Ishikawa (cell line): Measurements from ENCODE around the gene SPAG9.

Source experiments
- CEBPB ChIP-seq: IDR thresholded peaks from 2 replicates; pipeline ENCODE4 v1.6.1; 2012
- CREB1 ChIP-seq: IDR thresholded peaks from 2 replicates; pipeline ENCODE4 v1.6.1; 2012; ENCODE audit warnings: low read depth
- EP300 ChIP-seq: IDR thresholded peaks from 2 replicates; pipeline ENCODE4 v1.6.1; 2012; ENCODE audit warnings: borderline replicate concordance
- FOXM1 ChIP-seq: IDR thresholded peaks from 2 replicates; pipeline ENCODE4 v1.6.1; 2012; ENCODE audit warnings: low read depth, borderline replicate concordance
- MAX ChIP-seq: IDR thresholded peaks from 2 replicates; pipeline ENCODE4 v1.6.1; 2012
- NFIC ChIP-seq: IDR thresholded peaks from 2 replicates; pipeline ENCODE4 v1.6.1; 2012
- RAD21 ChIP-seq: IDR thresholded peaks from 2 replicates; pipeline ENCODE4 v1.6.1; 2012; ENCODE audit warnings: low read depth
- TAF1 ChIP-seq: IDR thresholded peaks from 2 replicates; pipeline ENCODE4 v1.6.1; 2012; ENCODE audit warnings: low read depth, mild to moderate bottlenecking
- TCF12 ChIP-seq: IDR thresholded peaks from 2 replicates; pipeline ENCODE4 v1.6.1; 2012; ENCODE audit warnings: low read depth
- TEAD4 ChIP-seq: IDR thresholded peaks from 2 replicates; pipeline ENCODE4 v1.6.1; 2012
- USF1 ChIP-seq: IDR thresholded peaks from 2 replicates; pipeline ENCODE4 v1.6.1; 2012
- YY1 ChIP-seq: IDR thresholded peaks from 2 replicates; pipeline ENCODE4 v1.6.1; 2012; ENCODE audit warnings: low read depth
- TF ChIP-seq, protein P1 (sequence below): IDR thresholded peaks from 2 replicates; pipeline ENCODE4 v1.6.1; 2012; ENCODE audit warnings: low read depth, mild to moderate bottlenecking

DNA sequence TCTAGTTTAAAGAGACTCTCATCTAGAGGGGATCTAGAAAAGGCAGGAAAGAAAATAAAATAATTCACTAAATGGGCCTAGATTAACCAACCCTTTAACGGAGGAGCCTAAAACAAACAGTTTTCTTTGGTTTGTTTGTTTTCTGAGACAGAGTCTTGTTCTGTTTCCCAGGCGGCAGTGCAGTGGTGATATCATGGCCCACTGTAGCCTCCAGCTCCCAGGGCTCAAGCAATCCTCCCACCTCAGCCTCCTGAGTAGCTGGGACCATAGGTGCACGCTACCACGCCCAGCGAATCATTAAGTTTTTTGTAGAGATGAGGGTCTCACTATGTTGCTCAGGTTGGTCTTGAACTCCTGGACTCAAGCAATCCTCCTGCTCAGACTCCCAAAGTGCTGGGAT, 132.2 kb downstream of the SPAG9 start:
- TF ChIP-seq TAF1 (no peak), MAX (no peak), CREB1 (no peak), EP300 (no peak), CEBPB (no peak), NFIC (no peak), TEAD4 (no peak), RAD21 (no peak), TCF12 (no peak), YY1 (no peak), FOXM1 (no peak), USF1 (no peak)
- TF ChIP-seq, protein P1, sequence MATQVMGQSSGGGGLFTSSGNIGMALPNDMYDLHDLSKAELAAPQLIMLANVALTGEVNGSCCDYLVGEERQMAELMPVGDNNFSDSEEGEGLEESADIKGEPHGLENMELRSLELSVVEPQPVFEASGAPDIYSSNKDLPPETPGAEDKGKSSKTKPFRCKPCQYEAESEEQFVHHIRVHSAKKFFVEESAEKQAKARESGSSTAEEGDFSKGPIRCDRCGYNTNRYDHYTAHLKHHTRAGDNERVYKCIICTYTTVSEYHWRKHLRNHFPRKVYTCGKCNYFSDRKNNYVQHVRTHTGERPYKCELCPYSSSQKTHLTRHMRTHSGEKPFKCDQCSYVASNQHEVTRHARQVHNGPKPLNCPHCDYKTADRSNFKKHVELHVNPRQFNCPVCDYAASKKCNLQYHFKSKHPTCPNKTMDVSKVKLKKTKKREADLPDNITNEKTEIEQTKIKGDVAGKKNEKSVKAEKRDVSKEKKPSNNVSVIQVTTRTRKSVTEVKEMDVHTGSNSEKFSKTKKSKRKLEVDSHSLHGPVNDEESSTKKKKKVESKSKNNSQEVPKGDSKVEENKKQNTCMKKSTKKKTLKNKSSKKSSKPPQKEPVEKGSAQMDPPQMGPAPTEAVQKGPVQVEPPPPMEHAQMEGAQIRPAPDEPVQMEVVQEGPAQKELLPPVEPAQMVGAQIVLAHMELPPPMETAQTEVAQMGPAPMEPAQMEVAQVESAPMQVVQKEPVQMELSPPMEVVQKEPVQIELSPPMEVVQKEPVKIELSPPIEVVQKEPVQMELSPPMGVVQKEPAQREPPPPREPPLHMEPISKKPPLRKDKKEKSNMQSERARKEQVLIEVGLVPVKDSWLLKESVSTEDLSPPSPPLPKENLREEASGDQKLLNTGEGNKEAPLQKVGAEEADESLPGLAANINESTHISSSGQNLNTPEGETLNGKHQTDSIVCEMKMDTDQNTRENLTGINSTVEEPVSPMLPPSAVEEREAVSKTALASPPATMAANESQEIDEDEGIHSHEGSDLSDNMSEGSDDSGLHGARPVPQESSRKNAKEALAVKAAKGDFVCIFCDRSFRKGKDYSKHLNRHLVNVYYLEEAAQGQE = no peak
